OCI-LY1 (cell line): ENCODE data around the gene KIAA0319L.

Source experiments
- H2AFZ ChIP-seq: fragments of 200-600 bp; sonication (generic), shearing (Covaris generic); 2 replicates; pipeline ENCODE4 v1.6.0; 2014; ENCODE audit warnings: antibody characterized with exemption, mild to moderate bottlenecking, low read length
- H3F3A ChIP-seq: fragments of 200-600 bp; sonication (generic), shearing (Covaris generic); 2 replicates; pipeline ENCODE4 v1.6.0; 2014; ENCODE audit warnings: mild to moderate bottlenecking, antibody characterized with exemption, low read length, moderate library complexity; ENCODE audit not compliant: insufficient read depth
- H3K27ac ChIP-seq: fragments of 200-600 bp; sonication (generic); 2 replicates; pipeline ENCODE4 v1.5.1; 2014; ENCODE audit warnings: low read length, mixed run types, mild to moderate bottlenecking, low read depth; ENCODE audit not compliant: poor library complexity, severe bottlenecking
- H3K27me3 ChIP-seq: fragments of 200-600 bp; sonication (generic); 2 replicates; pipeline ENCODE4 v1.6.0; 2014; ENCODE audit warnings: antibody characterized with exemption, mild to moderate bottlenecking, low read length, moderate library complexity; ENCODE audit not compliant: insufficient read depth
- H3K36me3 ChIP-seq: fragments of 200-600 bp; sonication (generic); 2 replicates; pipeline ENCODE4 v1.6.1; 2014; ENCODE audit warnings: mild to moderate bottlenecking, antibody characterized with exemption, low read length, moderate library complexity, mixed read lengths; ENCODE audit not compliant: insufficient read depth
- H3K4me1 ChIP-seq: fragments of 200-600 bp; sonication (generic); 2 replicates; pipeline ENCODE4 v1.5.1; 2014; ENCODE audit warnings: mild to moderate bottlenecking, low read length, moderate library complexity; ENCODE audit not compliant: insufficient read depth, severe bottlenecking
- H3K4me2 ChIP-seq: fragments of 200-600 bp; sonication (generic), shearing (Covaris generic); 2 replicates; pipeline ENCODE4 v1.6.1; 2014; ENCODE audit warnings: low read length
- H3K4me3 ChIP-seq: fragments of 200-600 bp; sonication (generic); 2 replicates; pipeline ENCODE4 v1.5.1; 2014; ENCODE audit warnings: low read length, low read depth, mild to moderate bottlenecking, mixed read lengths; ENCODE audit not compliant: poor library complexity, severe bottlenecking
- H3K79me2 ChIP-seq: fragments of 200-600 bp; shearing (Covaris generic); 2 replicates; pipeline ENCODE4 v1.6.1; 2016; ENCODE audit warnings: mixed run types, low read length, mixed read lengths; ENCODE audit not compliant: insufficient read depth
- H3K9ac ChIP-seq: fragments of 200-600 bp; sonication (generic), shearing (Covaris generic); 2 replicates; pipeline ENCODE4 v1.6.1; 2014; ENCODE audit warnings: mild to moderate bottlenecking, low read length, mixed read lengths
- H3K9me2 ChIP-seq: fragments of 200-600 bp; sonication (generic), shearing (Covaris generic); 2 replicates; pipeline ENCODE4 v1.6.1; 2014; ENCODE audit warnings: low read depth, mild to moderate bottlenecking, low read length, mixed read lengths
- H3K9me3 ChIP-seq: fragments of 200-600 bp; shearing (Covaris generic); 2 replicates; pipeline ENCODE4 v1.6.1; 2014; ENCODE audit warnings: low read length, mixed read lengths
- H4K20me1 ChIP-seq: fragments of 200-600 bp; sonication (generic), shearing (Covaris generic); 2 replicates; pipeline ENCODE4 v1.6.0; 2016; ENCODE audit warnings: mild to moderate bottlenecking, low read length; ENCODE audit not compliant: insufficient read depth
- EZH2 ChIP-seq: fragments of 200-600 bp; sonication (generic), shearing (Covaris generic); IDR thresholded peaks from 2 replicates; pipeline ENCODE4 v1.8.0; 2017; ENCODE audit warnings: borderline replicate concordance, mixed run types, mild to moderate bottlenecking, antibody characterized with exemption, low read length, moderate library complexity, mixed read lengths
- TF ChIP-seq, protein P1 (sequence below): fragments of 200-600 bp; sonication (generic), shearing (Covaris generic); IDR thresholded peaks from 2 replicates; pipeline ENCODE4 v1.5.1; 2017; ENCODE audit warnings: mild to moderate bottlenecking, antibody characterized with exemption, low read length, moderate library complexity, mixed read lengths

The KIAA0319L gene

DNA sequence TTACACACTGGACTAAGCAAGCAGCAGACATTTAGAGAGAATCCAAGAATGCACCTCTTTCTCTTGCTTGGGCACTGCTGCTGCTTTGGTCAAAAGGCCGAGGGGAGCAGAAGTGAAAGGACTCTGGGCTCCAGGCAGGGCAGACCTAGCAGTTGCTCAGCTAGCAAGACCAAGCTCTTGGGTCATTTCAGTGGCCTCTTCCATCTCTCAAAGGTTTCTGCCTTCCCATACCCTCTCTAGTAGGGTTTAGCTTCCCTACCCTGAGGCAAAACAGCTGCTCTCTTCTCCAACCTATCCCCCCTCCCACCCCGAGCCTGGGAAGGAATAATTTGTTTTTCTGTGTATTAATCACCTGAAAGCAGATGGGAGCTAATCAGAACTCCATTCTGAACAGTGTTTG is 41.7 kb upstream of the KIAA0319L start:
- TF ChIP-seq EZH2: no peak
- TF ChIP-seq, protein P1, sequence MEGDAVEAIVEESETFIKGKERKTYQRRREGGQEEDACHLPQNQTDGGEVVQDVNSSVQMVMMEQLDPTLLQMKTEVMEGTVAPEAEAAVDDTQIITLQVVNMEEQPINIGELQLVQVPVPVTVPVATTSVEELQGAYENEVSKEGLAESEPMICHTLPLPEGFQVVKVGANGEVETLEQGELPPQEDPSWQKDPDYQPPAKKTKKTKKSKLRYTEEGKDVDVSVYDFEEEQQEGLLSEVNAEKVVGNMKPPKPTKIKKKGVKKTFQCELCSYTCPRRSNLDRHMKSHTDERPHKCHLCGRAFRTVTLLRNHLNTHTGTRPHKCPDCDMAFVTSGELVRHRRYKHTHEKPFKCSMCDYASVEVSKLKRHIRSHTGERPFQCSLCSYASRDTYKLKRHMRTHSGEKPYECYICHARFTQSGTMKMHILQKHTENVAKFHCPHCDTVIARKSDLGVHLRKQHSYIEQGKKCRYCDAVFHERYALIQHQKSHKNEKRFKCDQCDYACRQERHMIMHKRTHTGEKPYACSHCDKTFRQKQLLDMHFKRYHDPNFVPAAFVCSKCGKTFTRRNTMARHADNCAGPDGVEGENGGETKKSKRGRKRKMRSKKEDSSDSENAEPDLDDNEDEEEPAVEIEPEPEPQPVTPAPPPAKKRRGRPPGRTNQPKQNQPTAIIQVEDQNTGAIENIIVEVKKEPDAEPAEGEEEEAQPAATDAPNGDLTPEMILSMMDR: no peak
- no peaks in the 10 kb centered on the region for H3K9me2 ChIP-seq
- peaks cover 39% of the 10 kb centered on the region for H3K36me3 ChIP-seq

DNA sequence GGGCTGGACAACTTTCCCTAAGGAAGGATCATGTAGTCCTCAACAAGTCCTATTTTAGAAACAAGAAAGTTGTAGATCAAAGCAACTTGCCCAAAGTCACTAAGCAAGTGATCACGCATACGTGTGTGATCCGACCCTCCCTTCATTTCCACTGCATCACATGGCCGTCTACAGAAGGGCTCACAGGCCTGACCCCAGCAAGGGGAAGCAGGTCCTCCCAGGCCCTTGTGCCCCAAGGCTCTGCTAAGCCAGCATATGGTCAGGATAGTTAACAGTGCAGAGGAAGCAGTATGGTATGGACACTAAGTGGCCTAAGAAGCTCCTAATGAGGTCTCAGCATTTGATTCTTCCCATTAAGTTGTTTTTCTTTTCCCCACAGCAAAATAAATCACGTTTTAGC is 40.7 kb upstream of the KIAA0319L start:
- H3F3A ChIP-seq: no peaks in the 10 kb centered on the region
- H3K27me3 ChIP-seq: no peaks in the 10 kb centered on the region
- peaks cover 29% of the 10 kb centered on the region for H3K36me3 ChIP-seq
- no peaks in the 10 kb centered on the region for H3K4me1 ChIP-seq
- no peak overlapping the region for H3K4me3 ChIP-seq
- TF ChIP-seq, protein P1: no peak
- TF ChIP-seq EZH2: no peak
- H3K4me2 ChIP-seq: no peak overlapping the region
- H3K9me3 ChIP-seq: no peaks in the 10 kb centered on the region
- H4K20me1 ChIP-seq: no peaks in the 10 kb centered on the region
- no peak overlapping the region for H2AFZ ChIP-seq
- no peaks in the 10 kb centered on the region for H3K9me2 ChIP-seq
- H3K79me2 ChIP-seq: no peaks in the 10 kb centered on the region
- no peak overlapping the region for H3K27ac ChIP-seq
- no peak overlapping the region for H3K9ac ChIP-seq

More for the DNA sequence above, 41.7 kb upstream of the KIAA0319L start:
- no peak overlapping the region for H3K9ac ChIP-seq
- H3K4me1 ChIP-seq: no peaks in the 10 kb centered on the region
- no peaks in the 10 kb centered on the region for H3F3A ChIP-seq
- no peak overlapping the region for H3K27ac ChIP-seq
- no peak overlapping the region for H3K4me2 ChIP-seq
- H3K4me3 ChIP-seq: no peak overlapping the region
- H3K79me2 ChIP-seq: no peaks in the 10 kb centered on the region
- H3K9me3 ChIP-seq: no peaks in the 10 kb centered on the region
- H3K27me3 ChIP-seq: no peaks in the 10 kb centered on the region
- no peak overlapping the region for H2AFZ ChIP-seq
- H4K20me1 ChIP-seq: no peaks in the 10 kb centered on the region

DNA sequence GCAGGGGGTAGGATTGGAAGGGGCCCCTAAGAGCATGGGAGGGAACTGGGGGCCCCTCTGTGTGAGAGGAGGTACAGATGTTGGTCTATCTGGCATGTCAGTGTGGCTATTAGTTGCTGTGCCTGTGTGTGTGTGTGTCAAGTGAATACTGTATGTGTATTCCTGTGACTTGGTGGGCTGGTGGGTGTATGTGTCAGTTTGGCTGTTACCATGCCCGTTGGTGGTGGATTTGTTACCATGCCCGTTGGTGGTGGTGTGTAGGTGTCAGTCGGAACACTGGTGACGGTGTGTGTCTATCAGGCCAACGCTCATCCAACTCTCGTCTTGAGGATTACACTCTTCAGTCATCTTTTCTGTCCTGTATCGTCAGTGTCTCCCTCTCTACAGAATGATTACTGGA is 38.5 kb upstream of the KIAA0319L start:
- TF ChIP-seq, protein P1: no peak
- TF ChIP-seq EZH2: no peak
- H3K4me1 ChIP-seq: no peaks in the 10 kb centered on the region
- no peaks in the 10 kb centered on the region for H3K27me3 ChIP-seq
- H3K79me2 ChIP-seq: no peaks in the 10 kb centered on the region
- H3K36me3 ChIP-seq: peaks cover 9% of the 10 kb centered on the region; the same call in 1 of the 2 replicates
- no peaks in the 10 kb centered on the region for H3F3A ChIP-seq
- no peak overlapping the region for H3K4me2 ChIP-seq
- no peaks in the 10 kb centered on the region for H3K9me2 ChIP-seq
- no peak overlapping the region for H2AFZ ChIP-seq
- no peak overlapping the region for H3K9ac ChIP-seq
- no peaks in the 10 kb centered on the region for H4K20me1 ChIP-seq
- no peak overlapping the region for H3K4me3 ChIP-seq
- H3K27ac ChIP-seq: no peak overlapping the region
- H3K9me3 ChIP-seq: no peaks in the 10 kb centered on the region
